SU-DHL-6 (cell line): Measurements from ENCODE around the gene OXA1L.

ENCODE experiments used
- CTCF ChIP-seq: fragments of 200-600 bp; sonication (generic); IDR thresholded peaks from one replicate; pipeline ENCODE4 v1.5.1; 2017; ENCODE audit warnings: antibody characterized with exemption, mild to moderate bottlenecking, low read length, moderate library complexity; ENCODE audit not compliant: insufficient read depth, poor library complexity, severe bottlenecking
- EZH2phosphoT487 ChIP-seq: fragments of 200-600 bp; sonication (generic), shearing (Covaris generic); conservative IDR thresholded peaks from 2 replicates; pipeline ENCODE4 v1.6.1; 2018; ENCODE audit warnings: mild to moderate bottlenecking, antibody characterized with exemption, low read length, moderate library complexity, mixed read lengths

- no peak for TF ChIP-seq EZH2phosphoT487
- no peak for TF ChIP-seq CTCF
Measured at GRCh38 chr14:22748206-22748605, 18.3 kb upstream of the OXA1L start.
